GM12878 (cell line): Measurements from ENCODE around the gene PTPRC. TPM values are rescaled to one million over a fixed set of nuclear protein-coding genes. Genes with fewer than 3 reads are reported as not detected.
A peak's percentile ranks its signal among the peaks of the same experiment; 100 is the strongest.

ENCODE experiments used
- BCL3 ChIP-seq: IDR thresholded peaks from 2 replicates; pipeline ENCODE4 v1.6.1; 2011; ENCODE audit warnings: borderline replicate concordance, low read depth, mild to moderate bottlenecking, moderate library complexity, low read length; ENCODE audit not compliant: insufficient read depth, poor library complexity, severe bottlenecking
- CHD2 ChIP-seq: IDR thresholded peaks from 2 replicates; pipeline ENCODE4 v1.6.1; 2011; ENCODE audit warnings: low read depth, low read length, improper control_type of control experiment, borderline replicate concordance
- CHD4 ChIP-seq: fragments of 200-600 bp; sonication (generic); IDR thresholded peaks from 2 replicates; pipeline ENCODE4 v1.6.1; 2016; ENCODE audit warnings: mild to moderate bottlenecking
- CREM ChIP-seq: IDR thresholded peaks from 2 replicates; pipeline ENCODE4 v1.6.1; 2014; ENCODE audit warnings: antibody characterized with exemption, low read depth
- EGR1 ChIP-seq, 2 experiments: IDR thresholded peaks; 1 replicate in 1 of 2; 2 replicates in 1 of 2; pipeline ENCODE4 v1.6.1; 2011 to 2012; ENCODE audit warnings: low read depth in 2 of 2, low read length in 2 of 2, borderline replicate concordance in 1 of 2, mild to moderate bottlenecking in 1 of 2, moderate library complexity in 1 of 2
- EP300 ChIP-seq, 2 experiments: fragments of 150-350 bp in 1 of 2; IDR thresholded peaks; 2 replicates each; pipeline ENCODE4 v1.6.1; 2011 to 2012; ENCODE audit warnings: low read depth in 2 of 2, low read length in 2 of 2, borderline replicate concordance in 1 of 2, improper control_type of control experiment in 1 of 2, inconsistent platforms in 1 of 2; ENCODE audit not compliant: control insufficient read depth in 1 of 2
- ESRRA ChIP-seq: IDR thresholded peaks from 2 replicates; pipeline ENCODE4 v1.6.1; 2012; ENCODE audit warnings: mild to moderate bottlenecking, low read length, improper control_type of control experiment
- GABPA ChIP-seq: IDR thresholded peaks from 2 replicates; pipeline ENCODE4 v1.6.1; 2014; ENCODE audit warnings: antibody characterized with exemption, low read depth, mild to moderate bottlenecking, inconsistent platforms
- IKZF1 ChIP-seq: fragments of 450-650 bp; conservative IDR thresholded peaks from 2 replicates; pipeline ENCODE4 v1.6.1; 2017; ENCODE audit warnings: antibody characterized with exemption, mild to moderate bottlenecking
- NBN ChIP-seq: fragments of 450-650 bp; IDR thresholded peaks from 2 replicates; pipeline ENCODE4 v1.6.1; 2016
- POLR2AphosphoS2 ChIP-seq: IDR thresholded peaks from 2 replicates; pipeline ENCODE4 v1.6.1; 2011; ENCODE audit warnings: low read depth, mild to moderate bottlenecking, low read length, improper control_type of control experiment, moderate library complexity
- POLR2AphosphoS5 ChIP-seq: IDR thresholded peaks from 2 replicates; pipeline ENCODE4 v1.6.1; 2011; ENCODE audit warnings: mild to moderate bottlenecking, low read length, inconsistent platforms
- RCOR1 ChIP-seq: conservative IDR thresholded peaks from 2 replicates; pipeline ENCODE4 v1.6.1; 2012; ENCODE audit warnings: low read depth, low read length, improper control_type of control experiment
- SPI1 ChIP-seq: IDR thresholded peaks from 2 replicates; pipeline ENCODE4 v1.6.1; 2011; ENCODE audit warnings: low read depth, mild to moderate bottlenecking, low read length, moderate library complexity, borderline replicate concordance; ENCODE audit not compliant: insufficient read depth
- STAT1 ChIP-seq: fragments of 450-650 bp; conservative IDR thresholded peaks from 2 replicates; pipeline ENCODE4 v1.6.1; 2014; ENCODE audit warnings: antibody characterized with exemption, mild to moderate bottlenecking
- YBX1 ChIP-seq: fragments of 450-650 bp; IDR thresholded peaks from 2 replicates; pipeline ENCODE4 v1.6.1; 2016; ENCODE audit warnings: antibody characterized with exemption
- ZNF24 ChIP-seq: fragments of 450-650 bp; IDR thresholded peaks from 2 replicates; pipeline ENCODE4 v1.6.1; 2017; ENCODE audit warnings: antibody characterized with exemption, mild to moderate bottlenecking
- polyA plus RNA-seq, 11 experiments: library from polyadenylated mRNA; depleted of rRNA in 4 of 11; unstranded in 6 of 11; stranded (reverse) in 5 of 11; fragments of >200 nt; fragmentation: Nextera tagmentation in 4 of 11; fragmentation: Illumina TruSeq in 1 of 11; extraction: Ambion mirVana in 4 of 11; extraction: Trizol in 1 of 11; gene quantifications; 1 replicate in 1 of 11; 2 replicates in 10 of 11; pipeline versions ENCODE4 v1.2.1 to v1.2.3, GENCODE V29; 2011 to 2016; ENCODE audit warnings: inconsistent platforms in 2 of 11, missing spikeins in 2 of 11, low read depth in 1 of 11
- total RNA-seq, 4 experiments: library from RNA; depleted of rRNA in 3 of 4; stranded (reverse); fragments of >200 nt in 3 of 4; fragmentation: Illumina TruSeq in 1 of 4; extraction: Trizol in 1 of 4; gene quantifications; 2 replicates each; pipeline versions ENCODE4 v1.2.1 to v1.2.3, GENCODE V29; 2013 to 2021
- TF ChIP-seq, protein P1 (sequence below): fragments of 450-650 bp; formaldehyde crosslinking; IDR thresholded peaks from 2 replicates; pipeline ENCODE4 v1.4.0; 2022; ENCODE audit warnings: mild to moderate bottlenecking, moderate library complexity
- TF ChIP-seq, protein P2 (sequence below), 3 experiments: IDR thresholded peaks in 2 of 3; conservative IDR thresholded peaks in 1 of 3; 2 replicates each; pipeline ENCODE4 v1.5.1; 2011; ENCODE audit warnings: low read depth in 3 of 3, low read length in 3 of 3, mild to moderate bottlenecking in 3 of 3, control low read depth in 2 of 3, moderate library complexity in 2 of 3, inconsistent platforms in 1 of 3, mixed read lengths in 1 of 3; ENCODE audit not compliant: control insufficient read depth in 2 of 3, insufficient read depth in 1 of 3; ENCODE audit errors: extremely low read depth in 1 of 3

The PTPRC gene
- total and polyA plus RNA-seq, 10 of the 15 experiments (the other 5 are each of a cell fraction or from before 2014, with no cell fraction given), result 72.9 to 221 (median 118) TPM

GRCh38 chr1:198620951-198621824 lies 17.7 kb upstream of the PTPRC start (continued):
- TF ChIP-seq BCL3 (peak; percentile 66), GABPA (peak; percentile 61), POLR2AphosphoS5 (peak; percentile 75), ZNF24 (no peak), ESRRA (0 out of 2 replicates have a peak, but pooled peaks have one; percentile 71), STAT1 (no peak), CHD4 (no peak), EGR1 (IDR thresholded peaks at IDR 0.05; ENCODE audit: borderline replicate concordance in 1 of 2, low read depth in 2 of 2, low read length in 2 of 2) (peak in 1 of 2 experiments; percentile 38; a peak in 1 of 3 replicates), CREM (peak; percentile 38), CHD2 (no peak; the same call in 1 of the 2 replicates), NBN (peak; percentile 86), POLR2AphosphoS2 (no peak), SPI1 (peak; percentile 63), EP300 (IDR thresholded peaks at IDR 0.05; ENCODE audit: borderline replicate concordance in 1 of 2, control insufficient read depth in 1 of 2, low read depth in 2 of 2, low read length in 2 of 2) (peak; percentile 46 to 71; a peak in 2 of 4 replicates), IKZF1 (peak; percentile 92), RCOR1 (0 out of 2 replicates have a peak, but pooled peaks have one; percentile 12), YBX1 (no peak)
- TF ChIP-seq, protein P1, sequence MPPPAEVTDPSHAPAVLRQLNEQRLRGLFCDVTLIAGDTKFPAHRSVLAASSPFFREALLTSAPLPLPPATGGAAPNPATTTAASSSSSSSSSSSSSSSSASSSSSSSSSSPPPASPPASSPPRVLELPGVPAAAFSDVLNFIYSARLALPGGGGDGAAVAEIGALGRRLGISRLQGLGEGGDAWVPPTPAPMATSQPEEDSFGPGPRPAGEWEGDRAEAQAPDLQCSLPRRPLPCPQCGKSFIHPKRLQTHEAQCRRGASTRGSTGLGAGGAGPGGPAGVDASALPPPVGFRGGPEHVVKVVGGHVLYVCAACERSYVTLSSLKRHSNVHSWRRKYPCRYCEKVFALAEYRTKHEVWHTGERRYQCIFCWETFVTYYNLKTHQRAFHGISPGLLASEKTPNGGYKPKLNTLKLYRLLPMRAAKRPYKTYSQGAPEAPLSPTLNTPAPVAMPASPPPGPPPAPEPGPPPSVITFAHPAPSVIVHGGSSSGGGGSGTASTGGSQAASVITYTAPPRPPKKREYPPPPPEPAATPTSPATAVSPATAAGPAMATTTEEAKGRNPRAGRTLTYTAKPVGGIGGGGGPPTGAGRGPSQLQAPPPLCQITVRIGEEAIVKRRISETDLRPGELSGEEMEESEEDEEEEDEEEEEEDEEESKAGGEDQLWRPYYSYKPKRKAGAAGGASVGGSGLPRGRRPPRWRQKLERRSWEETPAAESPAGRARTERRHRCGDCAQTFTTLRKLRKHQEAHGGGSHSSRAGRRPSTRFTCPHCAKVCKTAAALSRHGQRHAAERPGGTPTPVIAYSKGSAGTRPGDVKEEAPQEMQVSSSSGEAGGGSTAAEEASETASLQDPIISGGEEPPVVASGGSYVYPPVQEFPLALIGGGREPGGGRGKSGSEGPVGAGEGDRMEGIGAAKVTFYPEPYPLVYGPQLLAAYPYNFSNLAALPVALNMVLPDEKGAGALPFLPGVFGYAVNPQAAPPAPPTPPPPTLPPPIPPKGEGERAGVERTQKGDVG (CRISPR knock-in tag), result no peak
- TF ChIP-seq, protein P2, sequence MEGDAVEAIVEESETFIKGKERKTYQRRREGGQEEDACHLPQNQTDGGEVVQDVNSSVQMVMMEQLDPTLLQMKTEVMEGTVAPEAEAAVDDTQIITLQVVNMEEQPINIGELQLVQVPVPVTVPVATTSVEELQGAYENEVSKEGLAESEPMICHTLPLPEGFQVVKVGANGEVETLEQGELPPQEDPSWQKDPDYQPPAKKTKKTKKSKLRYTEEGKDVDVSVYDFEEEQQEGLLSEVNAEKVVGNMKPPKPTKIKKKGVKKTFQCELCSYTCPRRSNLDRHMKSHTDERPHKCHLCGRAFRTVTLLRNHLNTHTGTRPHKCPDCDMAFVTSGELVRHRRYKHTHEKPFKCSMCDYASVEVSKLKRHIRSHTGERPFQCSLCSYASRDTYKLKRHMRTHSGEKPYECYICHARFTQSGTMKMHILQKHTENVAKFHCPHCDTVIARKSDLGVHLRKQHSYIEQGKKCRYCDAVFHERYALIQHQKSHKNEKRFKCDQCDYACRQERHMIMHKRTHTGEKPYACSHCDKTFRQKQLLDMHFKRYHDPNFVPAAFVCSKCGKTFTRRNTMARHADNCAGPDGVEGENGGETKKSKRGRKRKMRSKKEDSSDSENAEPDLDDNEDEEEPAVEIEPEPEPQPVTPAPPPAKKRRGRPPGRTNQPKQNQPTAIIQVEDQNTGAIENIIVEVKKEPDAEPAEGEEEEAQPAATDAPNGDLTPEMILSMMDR (IDR thresholded peaks at IDR 0.05 in 2 of 3, conservative IDR thresholded peaks at IDR 0.05 in 1 of 3; ENCODE audit: control insufficient read depth in 2 of 3, extremely low read depth in 1 of 3, insufficient read depth in 1 of 3, low read depth in 3 of 3, low read length in 3 of 3), result no peak
